ENCODE measurements around the gene VASH1.

The VASH1 gene

DNA sequence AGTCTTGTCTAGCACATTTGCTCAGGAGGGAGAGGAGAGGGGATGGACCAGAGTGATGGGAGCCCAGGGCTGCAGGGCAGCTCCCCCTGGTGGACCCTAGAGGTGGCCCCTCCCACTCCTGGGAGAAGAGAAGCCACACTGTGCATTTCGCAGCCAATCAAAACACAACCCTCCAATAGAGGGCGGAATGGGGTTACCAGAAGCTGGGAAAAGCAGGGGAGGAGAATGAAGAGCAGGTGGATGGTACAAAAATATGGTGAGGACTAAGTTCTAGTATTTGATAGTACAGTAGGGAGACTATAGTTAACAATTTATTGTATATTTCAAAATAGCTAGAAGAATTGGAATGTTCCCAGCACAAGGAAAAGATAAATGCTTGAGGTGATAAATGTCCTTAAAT, 23.6 kb downstream of the VASH1 start:
- peak; percentile 73 to 81 for DNase-seq

DNA sequence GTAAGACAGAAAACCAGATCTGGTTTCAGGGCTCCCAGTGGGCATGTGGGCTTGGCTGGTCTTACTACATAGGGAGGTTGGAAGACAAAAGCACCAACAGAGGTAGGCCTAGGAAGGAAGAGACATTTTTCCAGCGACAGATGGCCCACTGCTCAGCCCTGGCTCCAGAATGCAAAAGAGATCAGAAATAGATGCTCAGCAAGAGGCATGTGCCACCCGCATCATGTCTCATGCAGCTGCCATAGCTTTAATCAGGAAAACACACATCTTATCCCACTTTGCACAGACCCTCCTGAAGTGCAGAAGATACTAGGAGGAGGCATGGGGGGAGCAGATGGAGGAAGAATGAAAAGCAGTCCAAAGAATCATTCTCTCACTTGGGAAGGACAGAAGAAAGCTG, 25.3 kb downstream of the VASH1 start:
- no peak for DNase-seq

DNA sequence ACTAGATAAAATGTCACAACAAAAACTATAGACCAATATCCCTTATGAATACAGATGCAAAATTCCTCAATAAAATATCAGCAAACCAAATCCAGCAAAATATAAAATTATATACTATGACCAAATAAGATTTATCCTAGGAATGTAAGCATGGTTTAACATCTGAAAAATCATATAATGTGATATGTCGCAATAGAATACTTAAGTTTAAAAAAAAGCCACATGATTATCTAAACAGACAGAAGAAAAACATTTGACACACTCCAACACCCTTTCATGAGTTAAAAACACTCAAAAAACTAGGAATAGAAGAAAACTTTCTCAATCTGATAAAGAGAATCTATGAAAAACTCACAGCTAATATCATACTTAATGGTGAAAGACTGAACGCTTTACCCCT, 31.2 kb downstream of the VASH1 start:
- no peak for DNase-seq

DNA sequence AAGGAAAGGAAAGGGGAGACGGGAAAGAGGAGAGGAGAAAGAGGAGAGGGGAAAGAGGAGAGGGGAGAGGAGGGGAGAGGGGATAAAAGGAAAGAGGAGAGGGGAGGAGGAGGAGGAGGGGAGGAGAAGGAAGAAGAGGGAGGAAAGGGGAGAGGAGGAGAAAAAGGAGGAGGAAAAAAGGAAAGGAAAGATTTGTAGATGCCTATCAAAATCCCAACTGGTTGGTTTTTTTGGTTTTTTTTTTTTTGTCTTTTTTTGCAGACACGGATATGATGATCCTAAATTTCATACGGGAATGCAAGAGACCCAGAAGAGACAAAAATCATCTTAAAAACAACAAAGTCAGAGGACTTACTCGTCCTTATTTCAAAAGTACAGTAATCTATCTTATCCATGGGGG, 32.1 kb downstream of the VASH1 start:
- DNase-seq = no peak

DNA sequence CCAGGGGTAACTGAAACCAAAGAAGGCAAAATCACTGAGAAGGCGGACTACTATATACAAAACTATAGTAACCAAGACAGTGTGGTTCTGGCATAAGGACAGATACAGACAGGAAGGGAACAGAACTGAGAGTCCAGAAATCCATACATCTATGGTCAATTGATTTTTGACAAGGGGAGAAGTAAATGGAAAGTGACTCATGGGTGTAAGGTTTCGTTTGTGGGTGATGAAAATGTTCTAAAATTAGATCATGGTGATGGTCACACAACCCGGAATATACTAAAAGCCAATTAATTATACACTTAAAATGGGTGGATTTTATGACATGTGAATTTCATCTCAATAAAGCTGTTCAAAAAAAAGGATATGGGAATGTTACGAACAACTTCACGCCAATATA, 32.7 kb downstream of the VASH1 start:
- DNase-seq = no peak

DNA sequence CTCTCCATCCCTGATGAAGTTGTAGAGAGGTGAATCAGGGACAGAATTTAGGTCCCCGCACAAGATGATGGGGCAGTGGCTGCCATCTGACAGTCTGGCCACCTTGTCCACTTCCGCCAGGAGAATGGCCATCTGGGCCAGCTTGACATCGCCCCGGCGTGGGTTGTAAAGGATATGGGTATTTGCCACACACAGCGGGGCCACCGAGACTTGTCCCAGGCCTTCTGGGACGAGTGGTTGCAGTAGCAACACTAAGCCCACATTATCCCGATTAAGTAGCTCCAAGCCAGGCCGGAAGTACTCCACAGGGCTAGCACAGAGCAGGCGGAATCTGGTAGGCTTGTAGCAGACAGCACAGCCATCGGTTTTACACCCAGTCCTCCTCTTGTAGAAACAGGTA, 45.2 kb downstream of the VASH1 start:
- no peak for DNase-seq

DNA sequence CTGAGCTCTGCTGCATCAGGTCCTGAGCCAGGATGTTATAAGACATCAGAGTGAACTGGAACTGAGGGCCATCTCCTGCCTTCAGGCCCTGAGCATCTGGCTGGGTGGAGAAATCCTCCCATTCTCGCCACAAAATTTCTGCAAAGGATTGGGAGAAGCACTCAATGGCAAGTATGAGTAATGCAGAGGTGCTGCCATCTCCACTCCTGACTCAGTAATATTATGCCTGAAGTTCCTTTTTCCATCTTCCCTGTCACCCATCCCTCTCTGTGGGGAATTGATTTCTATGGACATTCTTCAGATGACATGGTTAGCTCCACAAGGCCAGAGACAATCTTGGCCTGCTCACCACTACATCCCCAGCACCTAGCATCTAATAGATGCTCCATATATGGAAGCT, 46.7 kb downstream of the VASH1 start:
- no peak for DNase-seq

DNA sequence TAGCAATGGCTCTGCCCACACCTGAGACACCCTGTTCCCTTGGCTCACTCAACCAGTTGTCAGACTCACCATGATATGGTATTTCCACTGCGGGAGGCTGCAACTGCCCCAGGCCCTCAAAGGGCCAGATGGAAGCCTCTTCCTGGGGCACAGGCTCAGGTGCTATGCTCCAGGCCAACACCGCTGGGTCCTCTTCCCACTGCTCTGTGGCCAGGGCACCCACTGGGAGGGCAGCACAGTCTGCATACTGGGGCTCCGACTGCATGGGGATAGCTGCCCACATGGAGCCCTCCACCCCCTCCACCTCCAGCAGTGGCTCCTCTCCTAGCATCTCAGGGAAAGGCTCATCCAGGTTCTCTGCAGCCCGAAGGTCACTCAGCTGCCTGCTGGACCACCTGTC, 47.7 kb downstream of the VASH1 start:
- DNase-seq = no peak

DNA sequence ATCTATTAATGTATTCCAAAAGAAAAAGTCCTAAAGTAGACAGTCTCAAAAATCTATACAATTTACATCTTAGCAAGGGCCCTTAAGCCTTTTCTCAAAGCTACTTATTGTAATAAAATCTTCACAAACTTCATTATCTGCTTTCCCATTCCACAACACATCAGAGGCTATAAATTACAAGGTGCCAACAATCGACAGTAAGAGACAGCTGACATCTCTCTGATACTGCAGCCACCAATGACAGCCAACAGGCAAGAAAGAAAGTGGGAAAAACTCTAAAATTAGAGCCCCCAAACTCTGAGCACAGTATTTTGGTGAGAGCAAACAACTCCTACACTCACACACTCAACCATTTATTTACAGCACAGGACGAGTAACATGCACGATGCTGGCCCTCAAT, 49.3 kb downstream of the VASH1 start:
- DNase-seq = no peak

DNA sequence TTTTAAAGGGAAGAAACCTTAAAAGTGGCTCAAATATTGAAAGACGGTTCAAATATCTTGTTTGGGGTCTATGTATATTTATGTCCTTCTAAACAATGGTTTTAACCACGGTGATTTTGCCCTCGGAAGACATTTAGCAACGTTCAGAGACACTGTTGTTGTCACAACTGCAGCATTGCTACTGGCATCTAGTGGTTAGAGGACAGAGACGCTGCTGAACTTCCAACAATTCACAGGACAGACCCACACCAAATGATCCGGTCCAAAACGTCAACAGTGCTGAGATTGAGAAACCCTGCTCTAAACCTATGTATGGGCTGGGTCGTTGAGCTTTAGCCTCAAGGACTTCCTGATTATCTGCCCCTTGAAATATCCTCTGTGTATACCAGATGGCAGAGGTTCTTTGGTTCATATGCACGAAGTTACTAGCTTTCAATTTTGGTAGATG, 49.7 kb downstream of the VASH1 start:
- DNase-seq = peak in 1 of 2 experiments; percentile 31

DNA sequence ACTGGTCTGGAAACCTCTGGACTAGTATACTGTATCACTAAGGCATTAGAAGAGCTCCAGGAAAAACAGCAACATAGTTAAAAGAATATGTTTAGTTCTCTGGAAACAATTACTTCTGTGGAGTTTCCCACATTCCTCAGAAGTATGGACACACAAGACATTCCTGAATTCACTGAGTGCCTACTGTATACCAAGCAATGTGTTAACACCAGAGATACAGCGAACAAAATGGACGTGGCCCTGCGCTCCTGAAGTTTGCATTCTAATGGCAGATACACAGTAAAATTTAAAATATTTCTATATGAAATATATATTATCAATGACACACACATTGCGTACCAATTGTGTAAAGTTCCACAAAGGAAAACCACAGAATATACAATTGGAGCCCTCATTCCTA, 50.3 kb downstream of the VASH1 start:
- no peak for DNase-seq

DNA sequence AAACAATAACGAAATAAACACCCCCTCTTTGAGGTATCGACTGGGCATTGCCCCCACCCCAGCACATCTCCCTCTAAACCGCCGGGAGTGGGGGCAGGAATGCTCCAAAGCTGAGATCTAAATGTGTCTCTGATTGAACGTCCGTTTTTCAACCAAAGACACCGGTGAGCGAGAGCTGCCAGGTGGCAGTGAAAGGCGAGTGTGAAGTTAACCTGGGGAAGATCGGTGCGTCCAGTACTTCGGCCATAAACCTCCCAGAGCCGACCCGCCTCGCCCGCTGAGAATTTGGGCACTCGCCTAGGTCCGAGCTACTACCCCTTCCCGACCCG, 50.8 kb downstream of the VASH1 start:
- no peak for DNase-seq

DNA sequence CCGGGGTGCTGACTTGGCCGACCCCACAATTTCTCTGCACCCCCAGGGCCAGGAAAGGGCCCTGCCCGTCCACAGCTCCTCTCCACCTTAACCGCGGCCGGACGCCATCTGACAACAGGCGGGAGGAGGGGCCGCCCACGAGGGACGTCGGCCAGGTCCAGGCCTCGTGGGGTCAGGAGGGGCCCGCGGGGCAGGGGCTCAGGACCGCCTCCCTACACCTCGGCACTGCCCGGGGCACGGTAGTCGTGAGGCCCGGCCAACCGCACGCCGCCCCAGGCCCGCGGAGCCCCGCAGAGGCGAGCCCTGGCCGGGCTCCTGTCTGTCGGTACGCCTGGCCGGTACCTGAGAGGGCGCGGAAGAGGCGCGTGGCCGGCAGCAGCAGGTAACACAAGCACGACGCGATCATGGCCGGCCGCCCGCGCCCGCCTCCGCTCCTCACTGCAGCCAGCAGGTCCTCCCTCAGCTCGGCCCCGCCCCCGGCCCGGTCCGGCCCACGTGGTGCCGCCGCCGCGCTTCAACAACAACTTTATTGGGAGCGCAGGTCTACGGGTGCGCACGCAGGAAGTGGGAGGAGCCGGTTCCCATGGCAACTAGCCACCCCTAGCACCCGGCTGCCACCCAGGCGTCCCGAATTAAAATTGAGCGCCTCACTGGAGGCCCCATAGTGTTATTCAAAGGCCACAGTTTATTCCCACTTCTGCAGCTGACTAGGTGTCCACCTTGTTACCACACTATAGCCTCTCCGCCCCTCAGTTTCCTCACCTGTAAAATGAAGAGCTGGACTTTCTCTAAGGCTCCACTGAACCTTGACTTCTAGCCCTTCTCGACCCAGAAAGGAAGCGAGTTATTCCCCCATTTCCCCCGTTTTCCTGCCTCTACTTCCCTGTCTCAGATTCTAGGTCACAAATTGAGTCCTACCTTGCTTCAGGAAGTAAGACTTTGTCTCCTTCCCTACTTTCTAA, 51.4 kb downstream of the VASH1 start, which contains the start of gene ANGEL1:
TSS of gene ANGEL1 (minus strand) at position 461 of the 962 bp plus-strand sequence. CDS start at position 406, 55 bp downstream.
- DNase-seq = peak; percentile 97 to 98

DNA sequence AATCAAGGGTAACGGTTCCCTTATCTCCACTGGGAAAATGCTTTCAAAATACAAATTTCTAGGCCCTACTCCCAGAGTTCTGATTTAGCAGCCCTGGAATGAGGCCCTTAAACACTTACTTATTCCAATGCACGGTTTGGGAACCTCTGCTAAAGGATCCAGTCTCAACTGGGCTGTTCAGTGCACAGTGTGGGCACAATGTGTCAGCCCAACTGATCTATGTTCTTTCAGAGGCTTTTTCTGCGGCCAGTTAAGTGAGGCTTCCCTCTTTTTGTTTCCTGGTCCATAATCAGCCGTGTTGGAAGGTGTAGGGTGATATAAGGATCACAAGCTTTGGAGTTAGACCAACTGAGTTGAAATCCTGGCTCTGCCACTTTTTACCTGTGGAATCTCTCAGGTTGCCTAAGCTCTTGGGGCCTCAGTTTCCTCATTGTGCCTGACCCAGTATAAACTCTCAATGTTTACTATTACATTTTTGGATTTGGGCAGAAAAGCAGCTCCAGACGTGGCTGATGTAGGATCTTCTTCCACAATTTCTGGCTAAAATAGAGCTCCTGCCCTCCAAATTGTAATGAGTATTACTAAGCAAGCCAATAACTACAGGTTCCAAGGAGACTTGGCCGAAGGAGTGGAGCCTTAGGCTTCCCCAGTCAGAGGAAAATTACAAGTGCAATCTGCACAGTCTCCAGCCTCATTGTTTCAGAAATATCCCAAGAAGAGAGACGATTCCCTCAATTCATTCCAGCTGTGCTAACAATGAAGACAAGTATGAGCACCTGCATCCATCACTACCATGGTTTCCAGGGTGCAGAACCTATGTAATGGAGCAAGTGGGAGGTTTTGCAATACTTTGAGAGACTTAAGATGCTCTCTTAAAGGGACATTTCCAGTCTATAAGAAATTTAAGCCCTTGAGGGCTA, 53.7 kb downstream of the VASH1 start:
- DNase-seq = no peak

DNA sequence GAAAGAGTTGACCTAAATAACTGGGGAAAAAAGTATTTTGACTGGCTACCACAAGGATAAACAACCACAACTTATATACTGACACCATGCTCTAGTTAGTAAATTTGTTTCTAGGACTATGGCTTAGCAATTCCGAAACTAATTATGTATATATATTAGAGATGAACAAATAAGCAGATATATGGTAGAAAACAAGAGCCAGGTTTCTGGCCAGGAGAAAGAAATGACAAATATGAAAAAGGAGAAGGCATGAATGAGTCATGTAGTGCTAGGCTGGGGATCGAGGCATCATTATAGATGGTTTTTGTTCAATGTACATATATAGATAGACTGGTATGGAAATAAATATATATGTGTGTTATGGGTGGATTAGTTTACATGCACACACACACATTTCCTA, 59.4 kb downstream of the VASH1 start:
- no peak for DNase-seq

DNA sequence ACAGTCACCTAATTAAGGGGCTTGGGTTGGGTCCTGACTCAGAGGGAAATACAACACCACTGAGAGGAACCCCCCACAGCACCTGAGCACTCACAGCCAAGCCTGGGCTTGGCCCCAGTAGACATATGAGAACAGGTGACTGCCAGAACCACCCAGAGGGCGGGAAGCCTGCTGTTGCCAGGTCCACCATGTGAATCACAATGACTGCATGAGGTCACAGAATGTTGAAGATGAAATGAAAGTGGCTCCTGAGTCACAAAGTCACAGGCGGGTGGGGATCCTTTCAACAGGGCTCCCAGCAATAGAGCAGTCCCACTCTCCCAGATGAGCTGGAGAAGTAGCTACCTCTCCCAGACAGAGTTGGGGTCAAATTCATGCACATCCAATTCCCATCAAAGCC, 64.9 kb downstream of the VASH1 start, which contains the start of gene LRRC74A:
TSS of gene LRRC74A (plus strand) at position 287 of the 400 bp plus-strand sequence. CDS start 290 bp downstream, outside the sequence.
- no peak for DNase-seq

DNA sequence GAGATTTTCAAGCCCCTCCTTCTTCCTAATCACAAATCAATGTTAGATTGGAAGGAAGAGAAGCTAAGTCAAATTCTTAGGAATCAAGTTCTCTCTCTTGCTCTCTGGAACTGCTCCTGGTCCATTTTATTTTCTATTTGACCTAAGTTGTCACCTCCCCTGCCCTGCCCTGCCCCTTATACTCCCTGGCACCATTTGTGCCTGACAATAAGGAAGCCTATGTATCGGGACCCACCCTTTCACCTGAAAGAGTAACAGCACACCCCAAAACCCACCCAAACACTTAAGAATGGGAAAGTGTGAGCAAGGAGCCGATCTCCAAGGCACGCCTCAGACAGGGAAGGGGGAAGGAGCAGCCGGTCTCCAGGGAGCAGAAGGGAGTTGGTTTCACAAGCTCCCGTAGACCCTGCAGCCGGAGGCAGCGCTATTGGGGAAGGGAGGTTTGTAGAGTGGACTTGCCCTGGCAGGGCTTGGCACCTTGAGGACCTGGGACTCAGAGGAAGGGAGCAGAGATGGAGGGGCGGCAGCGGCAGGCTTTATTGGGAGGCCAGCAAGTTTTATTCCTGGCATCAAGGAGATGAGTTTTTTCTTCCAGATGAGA, 66.5 kb downstream of the VASH1 start:
- no peak for DNase-seq

DNA sequence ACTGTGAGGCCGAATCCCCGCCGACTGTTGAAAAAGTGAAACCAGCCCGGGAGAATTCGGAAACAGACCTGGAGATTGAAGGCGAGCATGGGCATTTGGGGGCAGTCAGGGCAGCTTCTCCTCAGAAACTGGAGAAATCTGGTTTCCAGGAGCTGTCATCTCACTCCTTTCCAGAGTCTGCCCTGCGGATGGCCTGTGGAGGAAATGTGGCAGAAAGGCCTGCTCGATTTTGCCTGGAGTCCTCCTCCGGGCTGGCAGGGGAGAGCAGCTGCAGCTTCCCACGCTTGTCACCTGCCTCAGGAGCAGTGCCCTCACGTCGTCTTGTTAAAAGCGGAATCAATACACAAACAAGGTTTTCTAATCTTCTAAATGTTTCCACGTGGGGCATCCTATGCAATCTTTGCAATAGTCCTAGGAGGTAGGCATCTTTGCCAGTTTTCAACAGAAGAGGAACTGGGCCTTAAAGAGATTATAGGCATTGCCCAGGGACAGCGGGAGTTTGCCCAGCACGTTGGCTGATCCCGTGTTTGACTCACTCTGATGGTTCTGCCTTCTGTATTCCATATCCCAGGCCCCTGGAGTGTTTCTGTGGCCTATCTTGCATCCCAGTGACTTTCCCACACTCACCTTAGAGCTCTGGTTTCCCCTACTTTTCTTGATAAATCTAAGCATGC, 67.2 kb downstream of the VASH1 start:
- DNase-seq = no peak

DNA sequence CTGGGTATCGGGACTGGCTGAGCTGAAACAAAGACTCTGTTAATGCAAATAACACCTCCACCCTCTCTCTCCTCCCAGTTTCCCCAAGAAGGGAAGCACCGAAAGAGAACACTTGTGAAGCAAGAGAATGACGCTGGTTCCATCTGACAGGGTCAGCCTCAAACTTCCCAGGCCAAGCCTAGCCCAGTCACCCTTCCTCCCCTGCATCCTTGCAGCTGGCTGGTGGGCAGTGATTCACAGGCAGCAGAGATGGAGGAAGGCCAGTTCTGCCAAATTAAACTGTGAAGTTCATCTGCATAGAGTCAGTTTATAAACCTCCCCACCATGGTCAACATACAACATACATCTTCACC, 67.7 kb downstream of the VASH1 start:
- DNase-seq = no peak

DNA sequence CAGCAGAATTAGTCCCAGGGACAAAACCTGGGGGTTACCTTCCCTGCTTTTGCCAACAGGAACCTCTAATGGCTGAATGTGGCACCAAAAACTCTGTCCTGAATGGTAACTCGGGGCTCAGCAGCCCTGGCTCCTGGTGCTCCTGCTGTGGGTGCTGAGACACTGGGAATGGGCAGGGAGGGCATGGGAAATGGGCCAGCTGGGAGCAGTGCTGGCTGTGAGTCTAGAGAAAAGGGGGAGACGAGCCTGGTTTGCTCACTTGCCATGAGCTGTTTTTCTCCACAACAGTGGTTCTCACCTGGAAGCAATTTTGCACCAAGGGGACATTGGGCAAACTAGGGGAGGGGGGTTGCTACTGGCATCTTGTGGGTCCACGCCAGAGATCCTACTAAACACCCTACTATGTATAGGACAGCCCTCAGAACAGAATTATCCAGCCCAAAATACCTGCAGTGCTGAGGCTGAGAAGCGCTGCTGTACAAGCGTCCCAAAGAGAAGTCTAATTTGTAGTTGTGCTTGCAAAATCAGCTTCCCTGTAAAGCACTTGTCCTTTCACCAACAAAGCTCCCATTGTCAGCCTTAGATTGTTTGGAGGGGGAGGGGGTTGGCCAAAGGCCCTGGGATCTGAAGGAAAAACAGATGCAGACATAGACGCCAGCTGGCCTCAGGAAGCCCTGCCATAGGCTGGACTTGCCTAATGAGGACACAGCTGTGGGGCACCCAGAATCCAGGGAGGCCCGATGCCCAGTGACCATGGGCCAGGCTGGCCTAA, 68.6 kb downstream of the VASH1 start:
- no peak for DNase-seq

DNA sequence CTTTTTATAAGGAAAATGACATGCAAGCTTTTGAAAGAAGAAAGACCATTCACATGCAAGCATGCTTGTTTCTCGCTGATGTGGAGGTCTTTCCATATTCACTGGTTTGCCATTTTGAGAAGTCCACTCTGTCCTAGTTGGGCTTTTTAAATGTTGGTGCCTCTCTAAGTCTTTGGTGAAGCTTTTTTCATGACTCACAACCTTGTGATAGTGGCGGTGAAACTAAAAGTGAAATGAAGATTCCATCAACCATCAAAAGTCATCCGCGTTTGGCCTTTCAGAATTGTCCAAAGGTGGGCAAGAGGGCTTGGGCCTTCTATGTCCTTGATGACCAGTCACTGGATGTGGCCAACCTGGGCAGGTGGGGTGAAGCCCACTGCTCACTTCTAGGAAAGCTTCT, 69.3 kb downstream of the VASH1 start:
- no peak for DNase-seq

DNA sequence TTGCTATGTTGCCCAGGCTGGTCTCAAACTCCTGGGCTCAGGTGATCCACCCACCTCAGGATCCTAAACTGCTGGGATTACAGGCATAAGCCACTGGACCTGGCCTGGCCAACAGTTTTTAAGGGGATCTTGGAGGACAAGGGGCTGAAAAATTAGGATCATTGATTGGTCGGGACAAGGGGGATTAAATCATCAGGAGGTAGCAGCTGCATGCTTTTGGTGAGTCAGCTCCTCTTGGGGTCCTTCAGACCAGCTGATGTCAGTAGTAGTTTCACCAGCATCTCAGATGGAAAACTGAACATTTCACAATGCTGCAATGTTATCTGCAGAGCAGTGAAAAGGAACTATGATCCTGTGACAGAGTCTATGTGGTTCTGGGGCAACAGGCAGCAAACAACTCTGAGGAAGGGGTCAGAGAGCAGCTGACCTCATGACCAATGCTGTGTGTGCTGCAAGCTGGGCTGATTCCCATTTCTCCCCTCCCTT, 71.3 kb downstream of the VASH1 start:
- DNase-seq = no peak
